HEK293T (cell line): ENCODE measurements around the gene PCDHA6.
"Not testable (repeated sequence)": the region's sequence is repeated elsewhere in the genome, so short reads cannot be mapped to it uniquely, and the experiment has no call there.

Experiments
- BHLHE40 ChIP-seq: fragments of 450-650 bp; IDR thresholded peaks from 2 replicates; pipeline ENCODE4 v1.6.1; 2016; ENCODE audit warnings: mild to moderate bottlenecking, moderate library complexity, borderline replicate concordance
- TARDBP ChIP-seq: fragments of 450-650 bp; IDR thresholded peaks from 2 replicates; pipeline ENCODE4 v1.6.1; 2016

GRCh38 chr5:140796072-140796717 lies 31.6 kb upstream of the PCDHA6 start:
- not testable (repeated sequence) for TF ChIP-seq TARDBP, BHLHE40
